Measurements from ENCODE around the gene PTPRN2.

GRCh38 chr7:158263964-158264748, 323.5 kb downstream of the PTPRN2 start:
- TF ChIP-seq CTCF (conservative IDR thresholded peaks at IDR 0.05) (no peak), EZH2 (IDR thresholded peaks at IDR 0.05; ENCODE audit: low read depth) (no peak)

Data from PC-9 (cell line).